ENCODE measurements around the gene RPL13. TPM values are rescaled to one million over a fixed set of nuclear protein-coding genes. Genes with fewer than 3 reads are reported as not detected.

Gene RPL13
- total RNA-seq, 1 experiment from 2014 or later = 2,140 TPM

- intact Hi-C loops (cut with micrococcal nuclease; ENCODE audit: unreplicated experiment) = no loop called here
- ChIA-PET POLR2A (ENCODE audit: low non-redundant PET) (no interaction called here), CTCF (no interaction called here)
- H3K27ac ChIP-seq (ENCODE audit: low read depth, low read length, poor library complexity, severe bottlenecking) = no peak overlapping the region
- no peaks in the 10 kb centered on the region for H3K4me1 ChIP-seq (ENCODE audit: insufficient read depth, low read length, poor library complexity, severe bottlenecking)
- no peak overlapping the region for H3K4me3 ChIP-seq (ENCODE audit: low read depth, low read length, poor library complexity, severe bottlenecking)
- DNase-seq (ENCODE audit: low spot score) = no peak
- no TSS peak for BruUV-seq (replicated peaks)
- H3K36me3 ChIP-seq (ENCODE audit: insufficient read depth, low read length, poor library complexity, severe bottlenecking) = peaks cover 25% of the 10 kb centered on the region
- no peaks in the 10 kb centered on the region for H3K27me3 ChIP-seq (replicated peaks; ENCODE audit: insufficient read depth, low read depth, low read length, poor library complexity)
- TF ChIP-seq CTCF (conservative IDR thresholded peaks at IDR 0.05; ENCODE audit: low read depth, low read length) (no peak), EZH2 (IDR thresholded peaks at IDR 0.05; ENCODE audit: borderline replicate concordance, low read depth, low read length, poor library complexity, severe bottlenecking) (no peak)
- no peaks in the 10 kb centered on the region for H3K9me3 ChIP-seq (ENCODE audit: low read depth, low read length, poor library complexity, severe bottlenecking)
These were observed 22.2 kb upstream of the RPL13 start for GRCh38 chr16:89538286-89538685.

- TF ChIP-seq CTCF (conservative IDR thresholded peaks at IDR 0.05; ENCODE audit: low read depth, low read length) (no peak), EZH2 (IDR thresholded peaks at IDR 0.05; ENCODE audit: borderline replicate concordance, low read depth, low read length, poor library complexity, severe bottlenecking) (no peak)
- H3K4me3 ChIP-seq (ENCODE audit: low read depth, low read length, poor library complexity, severe bottlenecking) = no peak overlapping the region
- no TSS peak for BruUV-seq (replicated peaks)
- peaks cover 6% of the 10 kb centered on the region for H3K36me3 ChIP-seq (ENCODE audit: insufficient read depth, low read length, poor library complexity, severe bottlenecking)
- no peaks in the 10 kb centered on the region for H3K9me3 ChIP-seq (ENCODE audit: low read depth, low read length, poor library complexity, severe bottlenecking)
- H3K27me3 ChIP-seq (replicated peaks; ENCODE audit: insufficient read depth, low read depth, low read length, poor library complexity) = no peaks in the 10 kb centered on the region
- H3K4me1 ChIP-seq (ENCODE audit: insufficient read depth, low read length, poor library complexity, severe bottlenecking) = no peaks in the 10 kb centered on the region
- CTCF ChIA-PET = no interaction called here
- no peak for DNase-seq (ENCODE audit: low spot score)
- POLR2A ChIA-PET (ENCODE audit: low non-redundant PET) = interaction anchor here (0.7 kb wide), 1 partner anchor 13 kb away, joined by 3 read pairs; no protein-coding TSS in a partner anchor
- H3K27ac ChIP-seq (ENCODE audit: low read depth, low read length, poor library complexity, severe bottlenecking) = no peak overlapping the region
- intact Hi-C loops (cut with micrococcal nuclease; ENCODE audit: unreplicated experiment) = no loop called here
These were observed 19.9 kb upstream of the RPL13 start for GRCh38 chr16:89540557-89540956.

GRCh38 chr16:89541792-89542191 lies 18.7 kb upstream of the RPL13 start:
- CTCF ChIA-PET = no interaction called here
- H3K36me3 ChIP-seq (ENCODE audit: insufficient read depth, low read length, poor library complexity, severe bottlenecking) = peaks cover 9% of the 10 kb centered on the region
- TF ChIP-seq EZH2 (IDR thresholded peaks at IDR 0.05; ENCODE audit: borderline replicate concordance, low read depth, low read length, poor library complexity, severe bottlenecking) (no peak), CTCF (conservative IDR thresholded peaks at IDR 0.05; ENCODE audit: low read depth, low read length) (no peak)

More at GRCh38 chr16:89541792-89542191, 18.7 kb upstream of the RPL13 start:
- intact Hi-C loops (cut with micrococcal nuclease; ENCODE audit: unreplicated experiment) = no loop called here
- H3K27ac ChIP-seq (ENCODE audit: low read depth, low read length, poor library complexity, severe bottlenecking) = no peak overlapping the region
- POLR2A ChIA-PET (ENCODE audit: low non-redundant PET) = no interaction called here
- no peaks in the 10 kb centered on the region for H3K27me3 ChIP-seq (replicated peaks; ENCODE audit: insufficient read depth, low read depth, low read length, poor library complexity)
- no peaks in the 10 kb centered on the region for H3K4me1 ChIP-seq (ENCODE audit: insufficient read depth, low read length, poor library complexity, severe bottlenecking)
- H3K4me3 ChIP-seq (ENCODE audit: low read depth, low read length, poor library complexity, severe bottlenecking) = no peak overlapping the region
- no peaks in the 10 kb centered on the region for H3K9me3 ChIP-seq (ENCODE audit: low read depth, low read length, poor library complexity, severe bottlenecking)
- BruUV-seq (replicated peaks) = no TSS peak
- no peak for DNase-seq (ENCODE audit: low spot score)

Data from A673 (cell line).